Measurements from ENCODE around the gene ADAMTS13.
"Not testable (repeated sequence)": the region's sequence is repeated elsewhere in the genome, so short reads cannot be mapped to it uniquely, and the experiment has no call there.

ADAMTS13 gene

GRCh38 chr9:133389025-133389557 lies 33.1 kb upstream of the ADAMTS13 start:
- DNase-seq: no peak

GRCh38 chr9:133389562-133389961 lies 32.6 kb upstream of the ADAMTS13 start:
- no peaks in the 10 kb centered on the region for H3K36me3 ChIP-seq
- no peaks in the 10 kb centered on the region for H3K4me1 ChIP-seq
- H3K27me3 ChIP-seq: peaks cover 0 to 31% of the 10 kb centered on the region in 2 donors
- H3K27ac ChIP-seq: no peak overlapping the region
- intact Hi-C loops (cut with DNase I; ENCODE audit: low total_unique reads): no loop called here
- no peak for DNase-seq
- no peak overlapping the region for H3K4me3 ChIP-seq
- H3K9me3 ChIP-seq: no peaks in the 10 kb centered on the region
- no peak for TF ChIP-seq CTCF (IDR thresholded peaks at IDR 0.05)

More at GRCh38 chr9:133389025-133389557, 33.1 kb upstream of the ADAMTS13 start:
- TF ChIP-seq CTCF (IDR thresholded peaks at IDR 0.05): no peak
- no peaks in the 10 kb centered on the region for H3K9me3 ChIP-seq
- no peaks in the 10 kb centered on the region for H3K36me3 ChIP-seq
- no peak overlapping the region for H3K27ac ChIP-seq
- no peaks in the 10 kb centered on the region for H3K4me1 ChIP-seq
- H3K27me3 ChIP-seq: peaks cover 0 to 27% of the 10 kb centered on the region in 2 donors
- intact Hi-C loops (cut with DNase I; ENCODE audit: low total_unique reads): no loop called here
- H3K4me3 ChIP-seq: no peak overlapping the region

- no peak overlapping the region for H3K27ac ChIP-seq
- no peak overlapping the region for H3K4me3 ChIP-seq
- H3K4me1 ChIP-seq: no peaks in the 10 kb centered on the region
- H3K9me3 ChIP-seq: no peaks in the 10 kb centered on the region
- no peak for TF ChIP-seq CTCF (IDR thresholded peaks at IDR 0.05)
- intact Hi-C loops (cut with DNase I; ENCODE audit: low total_unique reads): no loop called here
- peaks cover 0 to 36% of the 10 kb centered on the region in 2 donors for H3K27me3 ChIP-seq
- H3K36me3 ChIP-seq: no peaks in the 10 kb centered on the region
- no peak for DNase-seq
Measured at GRCh38 chr9:133390713-133391112, 31.5 kb upstream of the ADAMTS13 start.

- H3K27me3 ChIP-seq: peaks cover 0 to 36% of the 10 kb centered on the region in 2 donors
- intact Hi-C loops (cut with DNase I; ENCODE audit: low total_unique reads); H3K9me3 ChIP-seq; DNase-seq; H3K4me1 ChIP-seq; H3K36me3 ChIP-seq; H3K27ac ChIP-seq; H3K4me3 ChIP-seq: not testable (repeated sequence)
Measured at GRCh38 chr9:133391449-133391848, 30.7 kb upstream of the ADAMTS13 start.

GRCh38 chr9:133392308-133392707 lies 29.9 kb upstream of the ADAMTS13 start:
- H3K27me3 ChIP-seq: peaks cover 0 to 40% of the 10 kb centered on the region in 2 donors
- H3K36me3 ChIP-seq; intact Hi-C loops (cut with DNase I; ENCODE audit: low total_unique reads); H3K9me3 ChIP-seq; H3K4me3 ChIP-seq; H3K27ac ChIP-seq; DNase-seq; H3K4me1 ChIP-seq: not testable (repeated sequence)

- H3K27me3 ChIP-seq: peaks cover 0 to 40% of the 10 kb centered on the region in 2 donors
- intact Hi-C loops (cut with DNase I; ENCODE audit: low total_unique reads): no loop called here
- no peak for TF ChIP-seq CTCF (IDR thresholded peaks at IDR 0.05)
- DNase-seq: no peak
- H3K4me1 ChIP-seq: no peaks in the 10 kb centered on the region
- no peaks in the 10 kb centered on the region for H3K9me3 ChIP-seq
- H3K27ac ChIP-seq: no peak overlapping the region
- no peaks in the 10 kb centered on the region for H3K36me3 ChIP-seq
- H3K4me3 ChIP-seq: no peak overlapping the region
Measured at GRCh38 chr9:133393399-133393798, 28.8 kb upstream of the ADAMTS13 start.

All from tibial artery (tissue), 4 donors.